ENCODE measurements around the gene KCNJ11.

Gene KCNJ11

GRCh38 chr11:17366495-17366894, 22.0 kb downstream of the KCNJ11 start:
- no peak for DNase-seq (ENCODE audit: low read depth, low spot score)

GRCh38 chr11:17354601-17354991, 33.9 kb downstream of the KCNJ11 start:
- peak; percentile 69 for DNase-seq (ENCODE audit: low read depth, low spot score)

- DNase-seq (ENCODE audit: low read depth, low spot score) = peak; percentile 5
Measured at GRCh38 chr11:17353821-17354600, 34.4 kb downstream of the KCNJ11 start.

GRCh38 chr11:17352950-17353820, 35.3 kb downstream of the KCNJ11 start:
- peak; percentile 74 for DNase-seq (ENCODE audit: low read depth, low spot score)

- DNase-seq (ENCODE audit: low read depth, low spot score) = peak; percentile 50
Measured at GRCh38 chr11:17351510-17352176, 36.8 kb downstream of the KCNJ11 start, which contains the start of gene NCR3LG1. Gene NCR3LG1 (plus strand): TSS chr11:17351800. CDS start chr11:17351970, 170 bp downstream.

- no peak for DNase-seq (ENCODE audit: low read depth, low spot score)
Measured at GRCh38 chr11:17351172-17351509, 37.3 kb downstream of the KCNJ11 start.

- DNase-seq (ENCODE audit: low read depth, low spot score) = no peak
Measured at GRCh38 chr11:17350455-17351171, 37.8 kb downstream of the KCNJ11 start.

- no peak for DNase-seq (ENCODE audit: low read depth, low spot score)
Measured at GRCh38 chr11:17347676-17348075, 40.8 kb downstream of the KCNJ11 start.

GRCh38 chr11:17343907-17344306, 44.6 kb downstream of the KCNJ11 start:
- no peak for DNase-seq (ENCODE audit: low read depth, low spot score)

- no peak for DNase-seq (ENCODE audit: low read depth, low spot score)
Measured at GRCh38 chr11:17343257-17343656, 45.2 kb downstream of the KCNJ11 start.

All from ELF-1 (cell line).